Thymus (tissue), 11 donors: Measurements from ENCODE around the gene COLEC12. TPM values are rescaled to one million over a fixed set of nuclear protein-coding genes. Genes with fewer than 3 reads are reported as not detected.

Experiments
- DNase-seq, 9 donors: peaks; one replicate each; pipeline ENCODE4 v3.0.0-alpha.2; 2013; ENCODE audit warnings: low spot score in 9 of 9, low read depth in 6 of 9, missing footprints in 1 of 9
- H3K27ac ChIP-seq, 2 donors: one replicate each; pipeline ENCODE4 v1.5.1; 2013; ENCODE audit warnings: control low read depth in 1 of 2, low read depth in 1 of 2, low read length in 1 of 2, mild to moderate bottlenecking in 1 of 2, moderate library complexity in 1 of 2
- H3K27me3 ChIP-seq, 2 donors: one replicate each; pipeline ENCODE4 v1.5.1; 2013; ENCODE audit warnings: low read length in 1 of 2; ENCODE audit not compliant: control insufficient read depth in 2 of 2, insufficient read depth in 1 of 2
- H3K36me3 ChIP-seq, 2 donors: one replicate each; pipeline ENCODE4 v1.5.1; 2013; ENCODE audit warnings: low read length in 1 of 2, mild to moderate bottlenecking in 1 of 2, moderate library complexity in 1 of 2; ENCODE audit not compliant: control insufficient read depth in 2 of 2, insufficient read depth in 2 of 2
- H3K4me1 ChIP-seq, 2 donors: one replicate each; pipeline ENCODE4 v1.5.1; 2013; ENCODE audit warnings: low read length in 2 of 2; ENCODE audit not compliant: control insufficient read depth in 2 of 2, insufficient read depth in 2 of 2
- H3K4me3 ChIP-seq, 2 donors: one replicate each; pipeline ENCODE4 v1.5.1; 2013; ENCODE audit warnings: low read length in 2 of 2, control low read depth in 1 of 2, mild to moderate bottlenecking in 1 of 2
- H3K9me3 ChIP-seq, 2 donors: one replicate each; pipeline ENCODE4 v1.5.1; 2013; ENCODE audit warnings: low read length in 1 of 2, mild to moderate bottlenecking in 1 of 2; ENCODE audit not compliant: control insufficient read depth in 2 of 2, insufficient read depth in 1 of 2
- WGBS: extraction: QIAGEN DNeasy Blood & Tissue Kit; methylation state at CpG from one replicate; pipeline ENCODE4 v1.1.7; 2013; 5-methylcytosine and 5-hydroxymethylcytosine counted together
- polyA plus RNA-seq: library from polyadenylated mRNA; stranded (reverse); fragments of 200-250 nt; gene quantifications from one replicate; pipeline ENCODE4 v1.2.3, GENCODE V29; 2013
- total RNA-seq: library from RNA; stranded (reverse); fragments of 120-200 nt; gene quantifications from one replicate; pipeline ENCODE4 v1.2.4, GENCODE V29; 2013
- donor health status: healthy.

COLEC12 gene
- total and polyA plus RNA-seq, 2 donors: 5.6 to 6.5 TPM

GRCh38 chr18:512957-513356, 12.5 kb upstream of the COLEC12 start:
- no peak overlapping the region for H3K4me3 ChIP-seq
- 98% methylated on average over 5 of the region's 9 CpGs for WGBS
- H3K9me3 ChIP-seq: peaks cover 1 to 6% of the 10 kb centered on the region in 2 donors
- no peak for DNase-seq
- no peaks in the 10 kb centered on the region for H3K36me3 ChIP-seq
- no peak overlapping the region for H3K27ac ChIP-seq
- H3K4me1 ChIP-seq: no peaks in the 10 kb centered on the region
- H3K27me3 ChIP-seq: no peaks in the 10 kb centered on the region

- H3K4me1 ChIP-seq: no peaks in the 10 kb centered on the region
- H3K9me3 ChIP-seq: peaks cover 0 to 2% of the 10 kb centered on the region in 2 donors
- H3K27me3 ChIP-seq: no peaks in the 10 kb centered on the region
- WGBS: 95% methylated on average over 3 of the region's 3 CpGs
- H3K4me3 ChIP-seq: no peak overlapping the region
- DNase-seq: no peak
- no peaks in the 10 kb centered on the region for H3K36me3 ChIP-seq
- no peak overlapping the region for H3K27ac ChIP-seq
Observed at GRCh38 chr18:508835-509234, 8.3 kb upstream of the COLEC12 start.

- H3K9me3 ChIP-seq: no peaks in the 10 kb centered on the region
- 90% methylated on average over 3 of the region's 3 CpGs for WGBS
- no peaks in the 10 kb centered on the region for H3K36me3 ChIP-seq
- peaks cover 0 to 3% of the 10 kb centered on the region in 2 donors for H3K27me3 ChIP-seq
- DNase-seq: no peak
- H3K4me3 ChIP-seq: no peak overlapping the region
- no peak overlapping the region for H3K27ac ChIP-seq
- no peaks in the 10 kb centered on the region for H3K4me1 ChIP-seq
Observed at GRCh38 chr18:507636-508035, 7.1 kb upstream of the COLEC12 start.

GRCh38 chr18:506801-507200, 6.3 kb upstream of the COLEC12 start:
- Histone ChIP-seq H3K4me3 (no peak overlapping the region), H3K4me1 (no peaks in the 10 kb centered on the region), H3K27me3 (peaks cover 0 to 10% of the 10 kb centered on the region in 2 donors), H3K36me3 (no peaks in the 10 kb centered on the region), H3K27ac (no peak overlapping the region), H3K9me3 (no peaks in the 10 kb centered on the region)
- WGBS: 96% methylated on average over 4 of the region's 4 CpGs
- DNase-seq: no peak

- 94% methylated on average over 1 of the region's 1 CpG for WGBS
- no peak overlapping the region for H3K27ac ChIP-seq
- H3K4me3 ChIP-seq: no peak overlapping the region
- H3K4me1 ChIP-seq: no peaks in the 10 kb centered on the region
- no peaks in the 10 kb centered on the region for H3K36me3 ChIP-seq
- no peak for DNase-seq
- peaks cover 5 to 16% of the 10 kb centered on the region in 2 donors for H3K27me3 ChIP-seq
- H3K9me3 ChIP-seq: no peaks in the 10 kb centered on the region
Observed at GRCh38 chr18:506264-506663, 5.8 kb upstream of the COLEC12 start.

GRCh38 chr18:505483-506122, 5.1 kb upstream of the COLEC12 start:
- H3K36me3 ChIP-seq: no peaks in the 10 kb centered on the region
- 90% methylated on average over 6 of the region's 6 CpGs for WGBS
- H3K4me1 ChIP-seq: no peaks in the 10 kb centered on the region
- no peak overlapping the region for H3K4me3 ChIP-seq
- H3K27me3 ChIP-seq: peaks cover 12 to 22% of the 10 kb centered on the region in 2 donors
- no peak for DNase-seq
- no peak overlapping the region for H3K27ac ChIP-seq
- H3K9me3 ChIP-seq: no peaks in the 10 kb centered on the region

- 49% methylated on average over 11 of the region's 11 CpGs for WGBS
- Histone ChIP-seq H3K9me3 (no peaks in the 10 kb centered on the region), H3K27me3 (peaks cover 37 to 46% of the 10 kb centered on the region in 2 donors), H3K27ac (no peak overlapping the region), H3K36me3 (no peaks in the 10 kb centered on the region), H3K4me3 (no peak overlapping the region), H3K4me1 (no peaks in the 10 kb centered on the region)
- DNase-seq: no peak
Observed at GRCh38 chr18:501406-501714, 859 bp upstream of the COLEC12 start.

- DNase-seq: no peak
- Histone ChIP-seq H3K36me3 (no peaks in the 10 kb centered on the region), H3K4me3 (peak overlapping the region; percentile 13 to 29), H3K27me3 (peaks cover 37 to 46% of the 10 kb centered on the region in 2 donors), H3K9me3 (no peaks in the 10 kb centered on the region), H3K4me1 (no peaks in the 10 kb centered on the region), H3K27ac (no peak overlapping the region)
- WGBS: 2% methylated on average over 93 of the region's 93 CpGs
Observed at GRCh38 chr18:499776-500631, 497 bp downstream of the COLEC12 start.

- WGBS: 4% methylated on average over 32 of the region's 32 CpGs
- peak overlapping the region in 1 of 2 donors; percentile 13 for H3K4me3 ChIP-seq
- no peak for DNase-seq
- no peaks in the 10 kb centered on the region for H3K36me3 ChIP-seq
- H3K27ac ChIP-seq: no peak overlapping the region
- no peaks in the 10 kb centered on the region for H3K9me3 ChIP-seq
- H3K4me1 ChIP-seq: no peaks in the 10 kb centered on the region
- peaks cover 37 to 46% of the 10 kb centered on the region in 2 donors for H3K27me3 ChIP-seq
Observed at GRCh38 chr18:498931-499775, 1.3 kb downstream of the COLEC12 start.
